Measurements from ENCODE around the gene IDH3G. TPM values are rescaled to one million over a fixed set of nuclear protein-coding genes. Genes with fewer than 3 reads are reported as not detected.

Gene IDH3G
- total and polyA plus RNA-seq, 2 donors (not counting 3 experiments of a cell fraction or from before 2014, with no cell fraction given), result 57.7 to 116 TPM

GRCh38 chrX:153824348-153824747 is 30.2 kb upstream of the IDH3G start:
- Histone ChIP-seq H3K4me2 (ENCODE audit: insufficient read depth, low read length) (no peak overlapping the region), H3K4me3 (replicated peaks in 1 of 3; ENCODE audit: insufficient read depth in 1 of 3, low read depth in 1 of 3, low read length in 3 of 3) (no peak overlapping the region), H3K4me1 (ENCODE audit: control insufficient read depth, extremely low read depth, insufficient read depth, low read length) (peaks cover 3% of the 10 kb centered on the region), H3K9me1 (replicated peaks; ENCODE audit: control insufficient read depth, extremely low read depth, insufficient read depth, low read length) (no peaks in the 10 kb centered on the region), H3K27me3 (ENCODE audit: control insufficient read depth in 2 of 2, insufficient read depth in 2 of 2, low read length in 2 of 2) (peaks cover 19 to 21% of the 10 kb centered on the region in 2 experiments), H3K36me3 (ENCODE audit: control insufficient read depth in 2 of 2, extremely low read depth in 1 of 2, insufficient read depth in 2 of 2, low read length in 2 of 2) (no peaks in the 10 kb centered on the region), H3K79me2 (ENCODE audit: control insufficient read depth, insufficient read depth, low read length) (no peaks in the 10 kb centered on the region), H2AFZ (ENCODE audit: low read depth, low read length) (no peak overlapping the region), H3K9me3 (replicated peaks; ENCODE audit: control insufficient read depth, insufficient read depth, low read length) (no peaks in the 10 kb centered on the region), H3K27ac (ENCODE audit: insufficient read depth, low read depth, low read length) (no peak overlapping the region), H4K20me1 (replicated peaks; ENCODE audit: control insufficient read depth, extremely low read depth, insufficient read depth, low read length) (no peaks in the 10 kb centered on the region), H3K9ac (replicated peaks; ENCODE audit: extremely low read depth, insufficient read depth, low read length) (no peak overlapping the region)
- TF ChIP-seq CTCF (IDR thresholded peaks at IDR 0.05; ENCODE audit: extremely low read depth in 1 of 2, insufficient read depth in 1 of 2, low read depth in 1 of 2, low read length in 2 of 2) (no peak), MAX (IDR thresholded peaks at IDR 0.05; ENCODE audit: insufficient read depth, insufficient read length) (no peak), MYC (IDR thresholded peaks at IDR 0.05; ENCODE audit: low read depth, low read length) (no peak), EZH2 (IDR thresholded peaks at IDR 0.05; ENCODE audit: borderline replicate concordance, low read depth, low read length, severe bottlenecking) (no peak), FOS (IDR thresholded peaks at IDR 0.05; ENCODE audit: borderline replicate concordance, insufficient read depth, low read length) (no peak), GATA2 (IDR thresholded peaks at IDR 0.05; ENCODE audit: insufficient read depth, insufficient read length, low read depth, low read length) (no peak), JUN (IDR thresholded peaks at IDR 0.05; ENCODE audit: borderline replicate concordance, insufficient read depth, insufficient read length, low read depth) (no peak), POLR2AphosphoS5 (IDR thresholded peaks at IDR 0.05; ENCODE audit: insufficient read depth, low read depth, low read length) (no peak), POLR2A (IDR thresholded peaks at IDR 0.05; ENCODE audit: low read depth, low read length) (no peak)
- FAIRE-seq (no peak), DNase-seq (ENCODE audit: low read depth, low spot score) (no peak)
- dilution Hi-C loops (cut with MboI; ENCODE audit: extremely low pct_ligation_motif_present, low sequenced_read_pairs), result no loop called here
- CTCF ChIA-PET, result no interaction called here
- intact Hi-C loops (cut with micrococcal nuclease), result no loop called here
- BruUV-seq (replicated peaks), result no TSS peak
- POLR2A ChIA-PET, result no interaction called here

Data from endothelial cell of umbilical vein (primary cell).